ENCODE data around the gene LSS. TPM values are rescaled to one million over a fixed set of nuclear protein-coding genes. Genes with fewer than 3 reads are reported as not detected.

Gene LSS
- total RNA-seq, 1 donor from 2014 or later = 15.8 TPM

DNA sequence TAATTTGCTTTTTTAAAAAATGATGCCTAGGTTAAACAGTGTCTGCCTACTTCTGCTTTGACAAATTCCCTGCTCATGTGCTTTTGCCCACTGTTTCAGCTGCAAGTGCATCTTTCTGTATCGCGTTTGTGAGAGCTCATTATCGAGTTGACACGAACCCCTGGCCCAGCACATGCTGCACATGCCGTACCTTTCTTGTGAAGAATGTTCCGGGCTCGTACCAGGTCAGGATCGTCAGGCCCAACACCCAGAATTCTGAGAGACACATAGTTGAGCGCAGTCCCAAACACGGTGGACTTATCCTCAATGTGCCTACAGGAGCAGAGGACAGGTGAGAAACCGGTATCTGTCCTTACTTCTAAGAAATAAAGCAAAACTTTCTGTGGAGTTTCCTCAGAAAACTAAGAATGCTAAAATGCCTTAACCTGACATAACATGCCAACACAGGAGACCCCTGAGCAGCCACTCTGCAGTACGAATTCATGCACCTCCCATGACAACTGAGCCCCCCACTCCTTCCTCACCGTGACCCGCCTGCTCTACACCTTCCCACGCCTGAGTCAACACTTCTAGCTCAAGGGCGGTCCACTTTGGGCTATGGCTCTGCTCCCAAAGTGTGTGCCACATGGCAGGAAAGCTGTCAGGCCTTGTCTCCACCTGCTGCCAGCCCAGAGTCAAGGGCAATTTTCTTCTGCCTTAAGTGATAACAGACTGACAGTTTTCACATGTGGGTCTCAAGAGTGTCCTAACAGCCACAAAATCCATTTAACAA lies 6.7 kb downstream of the LSS start:
- no peak for DNase-seq (ENCODE audit: low spot score)

DNA sequence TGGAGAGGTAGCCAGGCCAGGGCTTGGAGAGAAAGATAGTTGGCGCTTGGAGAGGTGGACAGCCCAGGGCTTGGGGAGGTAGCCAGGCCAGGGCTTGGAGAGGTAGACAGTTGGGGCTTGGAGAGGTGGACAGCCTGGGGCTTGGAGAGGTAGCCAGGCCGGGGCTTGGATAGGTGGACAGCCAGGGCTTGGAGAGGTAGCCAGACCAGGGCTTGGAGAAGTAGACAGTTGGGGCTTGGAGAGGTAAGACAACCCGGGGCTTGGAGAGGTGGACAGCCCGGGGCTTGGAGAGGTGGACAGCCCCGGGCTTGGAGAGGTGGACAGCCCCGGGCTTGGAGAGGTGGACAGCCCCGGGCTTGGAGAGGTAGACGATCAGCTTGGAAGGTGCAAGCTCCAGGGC lies 7.7 kb downstream of the LSS start:
- no peaks in the 10 kb centered on the region for H3K9me3 Mint-ChIP-seq
- no peaks in the 10 kb centered on the region for H3K27me3 Mint-ChIP-seq (ENCODE audit: insufficient read depth)
- intact Hi-C loops (cut with micrococcal nuclease) = no loop called here
- peaks cover 18% of the 10 kb centered on the region for H3K36me3 Mint-ChIP-seq (ENCODE audit: low read depth)
- no peak overlapping the region for H3K27ac Mint-ChIP-seq
- no peak overlapping the region for H3K4me3 Mint-ChIP-seq
- DNase-seq (ENCODE audit: low spot score) = no peak
- peaks cover 13% of the 10 kb centered on the region for H3K4me1 Mint-ChIP-seq (ENCODE audit: low read depth)

More for the DNA sequence above, 6.7 kb downstream of the LSS start:
- Mint-ChIP-seq H3K4me3 (no peak overlapping the region), H3K4me1 (ENCODE audit: low read depth) (peaks cover 23% of the 10 kb centered on the region), H3K36me3 (ENCODE audit: low read depth) (peaks cover 16% of the 10 kb centered on the region), H3K27me3 (ENCODE audit: insufficient read depth) (no peaks in the 10 kb centered on the region), H3K9me3 (no peaks in the 10 kb centered on the region), H3K27ac (no peak overlapping the region)
- intact Hi-C loops (cut with micrococcal nuclease) = no loop called here

DNA sequence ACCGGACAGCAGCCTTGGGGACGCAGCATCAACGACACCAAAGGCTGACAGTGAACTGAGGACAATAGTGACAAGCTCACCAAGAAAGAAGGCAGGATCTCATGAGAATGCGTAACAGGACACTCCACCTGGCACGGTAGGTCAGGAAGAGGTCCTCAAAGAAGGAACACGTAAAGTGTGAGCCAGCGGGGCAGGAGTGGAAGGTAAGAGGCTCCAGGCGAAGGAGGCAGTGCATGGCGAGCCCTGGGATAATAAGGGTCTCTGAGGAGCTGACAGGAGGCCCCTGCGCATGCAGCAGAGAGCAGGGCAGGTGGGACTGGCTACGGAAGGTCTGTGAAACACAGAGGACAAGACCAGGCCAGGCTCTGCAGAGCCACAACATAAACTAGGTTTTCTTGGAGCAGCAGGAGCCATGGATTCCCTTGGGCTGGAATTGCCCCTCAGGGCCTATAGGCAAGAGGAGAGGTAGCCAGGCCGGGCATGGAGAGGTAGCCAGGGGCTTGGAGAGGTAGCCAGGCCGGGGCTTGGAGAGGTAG lies 8.2 kb downstream of the LSS start:
- no peak overlapping the region for H3K27ac Mint-ChIP-seq
- H3K27me3 Mint-ChIP-seq (ENCODE audit: insufficient read depth) = no peaks in the 10 kb centered on the region
- H3K9me3 Mint-ChIP-seq = no peaks in the 10 kb centered on the region
- H3K4me3 Mint-ChIP-seq = no peak overlapping the region
- intact Hi-C loops (cut with micrococcal nuclease) = no loop called here
- H3K4me1 Mint-ChIP-seq (ENCODE audit: low read depth) = peaks cover 8% of the 10 kb centered on the region
- DNase-seq (ENCODE audit: low spot score) = no peak
- peaks cover 13% of the 10 kb centered on the region for H3K36me3 Mint-ChIP-seq (ENCODE audit: low read depth)

DNA sequence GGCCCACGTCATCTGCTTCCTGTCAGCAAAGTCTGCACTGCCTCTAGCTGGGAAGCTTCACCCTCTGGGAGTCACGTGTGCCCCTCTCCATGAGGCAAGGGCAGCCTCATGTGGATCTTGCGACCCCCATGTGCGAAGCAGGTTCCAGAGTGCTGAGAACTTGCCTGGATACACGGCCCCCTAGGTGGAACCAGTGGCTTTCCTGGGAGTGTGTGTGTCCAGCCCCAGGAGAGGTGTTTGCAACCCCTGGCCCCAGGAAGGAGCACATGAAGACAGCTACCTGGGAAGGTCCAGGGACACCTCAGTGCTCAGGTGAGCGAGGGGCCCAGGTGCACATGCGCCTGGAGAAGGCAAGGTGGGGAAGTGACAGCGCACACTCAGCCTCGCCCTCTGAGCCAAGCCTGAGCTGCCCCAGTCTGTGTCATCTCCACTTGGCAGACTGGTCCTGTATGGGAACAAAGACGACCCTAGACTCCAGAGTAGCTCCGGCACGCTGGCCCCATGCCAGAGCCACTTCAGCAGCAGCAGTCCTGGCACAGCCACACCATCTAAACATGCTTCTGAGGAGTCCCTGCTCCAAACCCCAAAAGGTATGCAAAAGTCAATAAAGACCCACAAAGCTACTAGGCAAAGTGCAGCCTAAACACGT lies 8.9 kb downstream of the LSS start:
- intact Hi-C loops (cut with micrococcal nuclease) = no loop called here
- H3K4me1 Mint-ChIP-seq (ENCODE audit: low read depth) = peaks cover 7% of the 10 kb centered on the region

DNA sequence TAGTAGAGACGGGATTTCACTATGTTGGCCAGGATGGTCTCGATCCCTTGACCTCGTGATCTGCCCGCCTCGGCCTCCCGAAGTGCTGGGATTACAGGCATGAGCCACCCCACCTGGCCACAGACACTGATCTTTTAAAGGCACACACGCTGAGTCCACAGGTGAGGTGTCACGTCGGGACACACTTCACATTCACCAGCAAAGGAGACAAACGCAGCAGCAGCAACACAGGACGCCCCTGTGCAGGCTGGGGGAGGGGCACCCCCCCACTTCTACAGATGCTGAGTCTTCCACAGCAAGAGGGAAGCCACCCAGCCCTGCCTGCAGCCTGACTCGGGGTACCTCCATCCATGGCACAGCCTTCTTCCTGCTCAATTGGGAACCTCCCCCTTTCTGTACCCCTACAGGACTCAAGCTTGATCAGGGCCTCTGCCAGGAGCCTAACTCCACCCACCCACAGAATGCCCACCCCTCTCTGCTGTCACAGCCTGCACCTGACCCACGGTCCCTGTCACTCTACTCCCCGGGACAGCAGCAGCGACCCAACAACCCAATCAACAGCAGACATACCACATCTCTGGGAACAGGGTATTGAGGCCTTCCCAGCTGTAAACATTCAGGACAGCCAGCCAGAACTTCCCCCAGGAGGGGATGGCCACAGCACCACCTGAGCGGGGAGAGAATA lies 9.5 kb downstream of the LSS start:
- Mint-ChIP-seq H3K27ac (no peak overlapping the region), H3K4me3 (no peak overlapping the region), H3K36me3 (ENCODE audit: low read depth) (peaks cover 13% of the 10 kb centered on the region), H3K27me3 (ENCODE audit: insufficient read depth) (no peaks in the 10 kb centered on the region), H3K4me1 (ENCODE audit: low read depth) (peaks cover 7% of the 10 kb centered on the region), H3K9me3 (no peaks in the 10 kb centered on the region)
- intact Hi-C loops (cut with micrococcal nuclease) = no loop called here
- no peak for DNase-seq (ENCODE audit: low spot score)

More for the DNA sequence above, 8.9 kb downstream of the LSS start:
- H3K9me3 Mint-ChIP-seq = no peaks in the 10 kb centered on the region
- no peak overlapping the region for H3K4me3 Mint-ChIP-seq
- no peak for DNase-seq (ENCODE audit: low spot score)
- no peak overlapping the region for H3K27ac Mint-ChIP-seq
- H3K27me3 Mint-ChIP-seq (ENCODE audit: insufficient read depth) = no peaks in the 10 kb centered on the region
- peaks cover 13% of the 10 kb centered on the region for H3K36me3 Mint-ChIP-seq (ENCODE audit: low read depth)

DNA sequence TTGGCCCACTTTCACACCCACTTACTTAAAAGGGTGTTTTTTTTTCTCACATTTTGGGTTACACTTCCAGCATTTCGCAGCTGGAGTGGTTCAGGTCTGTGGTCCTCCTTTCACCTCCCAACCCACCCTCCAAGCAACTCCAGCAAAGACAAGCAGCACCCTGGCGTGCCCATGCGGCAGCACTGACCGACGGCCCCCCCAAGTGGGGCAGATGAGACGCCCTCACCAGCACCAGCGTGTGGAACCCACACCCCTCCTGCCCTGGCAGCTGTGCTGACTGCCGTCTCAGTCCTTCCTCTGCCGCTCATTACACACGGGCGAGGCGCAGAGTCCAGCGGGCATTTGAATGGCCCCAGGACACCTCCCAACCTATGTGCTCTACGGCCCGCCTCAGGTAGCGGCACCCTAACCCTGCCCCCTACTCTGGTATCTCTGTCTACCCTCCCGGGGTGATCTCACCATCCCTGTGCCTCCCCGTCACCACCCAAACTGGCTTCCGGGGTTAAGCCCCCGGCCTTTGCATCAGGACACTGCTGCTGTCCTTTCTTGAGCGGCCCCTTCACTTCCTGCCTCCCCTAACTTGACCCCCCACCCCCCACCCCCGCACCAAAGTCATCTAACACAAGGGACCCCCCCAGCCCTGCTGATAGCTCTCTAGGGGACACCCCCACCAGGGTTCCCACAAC lies 10.9 kb downstream of the LSS start:
- peaks cover 7% of the 10 kb centered on the region for H3K4me1 Mint-ChIP-seq (ENCODE audit: low read depth)
- DNase-seq (ENCODE audit: low spot score) = no peak
- no peak overlapping the region for H3K27ac Mint-ChIP-seq
- intact Hi-C loops (cut with micrococcal nuclease) = no loop called here
- H3K9me3 Mint-ChIP-seq = no peaks in the 10 kb centered on the region
- H3K36me3 Mint-ChIP-seq (ENCODE audit: low read depth) = peaks cover 13% of the 10 kb centered on the region
- no peaks in the 10 kb centered on the region for H3K27me3 Mint-ChIP-seq (ENCODE audit: insufficient read depth)
- no peak overlapping the region for H3K4me3 Mint-ChIP-seq

DNA sequence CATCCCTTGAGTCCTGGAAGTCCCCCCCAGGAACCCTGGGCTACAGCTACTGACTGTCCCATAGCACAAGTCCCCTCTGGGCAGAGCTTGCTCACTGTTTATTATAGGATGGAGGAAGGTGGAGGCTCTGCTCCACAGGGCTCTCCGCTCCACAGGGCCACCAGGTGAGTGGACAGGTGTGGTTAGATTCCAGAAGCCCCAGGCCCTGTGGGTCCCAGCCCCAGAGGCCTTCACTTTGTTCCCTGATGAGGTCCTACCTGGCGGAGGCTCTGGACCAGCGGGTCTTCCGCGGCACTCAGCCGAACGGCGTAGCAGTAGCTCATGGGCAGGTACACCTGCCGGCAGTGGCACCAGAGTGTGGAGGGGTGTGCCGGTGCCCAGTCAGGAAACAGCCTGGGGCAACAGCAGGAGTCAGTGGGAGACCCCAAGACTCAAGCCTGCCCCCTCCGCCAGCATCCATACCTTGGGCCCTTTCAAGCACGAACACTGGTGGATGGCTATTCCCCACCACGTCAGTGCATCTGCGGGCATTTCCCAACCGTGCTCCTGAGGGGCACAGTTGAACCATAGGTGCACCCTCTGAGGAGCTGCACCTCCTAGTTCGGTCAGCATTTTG lies 12.3 kb downstream of the LSS start:
- no peak overlapping the region for H3K4me3 Mint-ChIP-seq
- H3K9me3 Mint-ChIP-seq = no peaks in the 10 kb centered on the region
- H3K4me1 Mint-ChIP-seq (ENCODE audit: low read depth) = no peaks in the 10 kb centered on the region
- no peaks in the 10 kb centered on the region for H3K27me3 Mint-ChIP-seq (ENCODE audit: insufficient read depth)
- no peak for DNase-seq (ENCODE audit: low spot score)
- no peak overlapping the region for H3K27ac Mint-ChIP-seq
- H3K36me3 Mint-ChIP-seq (ENCODE audit: low read depth) = peaks cover 11% of the 10 kb centered on the region
- intact Hi-C loops (cut with micrococcal nuclease) = no loop called here

DNA sequence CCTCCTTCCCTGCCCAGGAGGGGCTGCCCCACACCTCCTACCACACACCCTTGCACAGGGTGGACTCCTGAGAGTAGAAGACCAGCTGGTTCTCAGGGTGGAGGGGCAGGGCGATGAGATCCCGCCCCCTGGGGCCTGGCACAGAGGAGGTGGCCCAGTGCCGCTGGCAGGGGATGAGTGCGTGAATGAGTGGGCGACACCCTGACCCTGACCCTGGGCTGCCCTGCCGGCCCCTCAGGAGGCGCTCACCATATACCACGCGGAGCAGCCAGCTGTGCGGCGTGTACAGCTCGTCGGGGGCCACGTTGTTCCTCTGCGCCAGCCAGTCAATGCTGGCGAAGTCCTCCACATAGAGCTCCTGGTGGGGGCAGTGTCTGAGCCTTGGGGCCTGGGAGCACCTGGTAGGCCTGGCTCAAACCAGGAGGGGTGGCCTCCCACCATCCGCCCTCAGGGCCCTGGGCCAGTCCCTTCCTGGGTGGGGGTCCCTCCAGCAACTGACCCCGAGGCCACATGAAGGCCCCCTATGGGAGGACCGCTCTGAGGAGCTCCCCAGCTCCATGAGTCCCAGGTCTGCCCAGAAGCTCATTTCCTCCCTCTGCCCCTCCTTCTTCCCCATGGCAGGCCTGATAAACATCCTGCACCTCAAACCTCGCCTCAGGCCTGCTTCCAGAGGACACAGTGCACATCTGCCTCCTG lies 13.0 kb downstream of the LSS start:
- Mint-ChIP-seq H3K27ac (no peak overlapping the region), H3K4me1 (ENCODE audit: low read depth) (no peaks in the 10 kb centered on the region), H3K4me3 (no peak overlapping the region), H3K27me3 (ENCODE audit: insufficient read depth) (no peaks in the 10 kb centered on the region), H3K9me3 (no peaks in the 10 kb centered on the region), H3K36me3 (ENCODE audit: low read depth) (peaks cover 8% of the 10 kb centered on the region)
- DNase-seq (ENCODE audit: low spot score) = no peak
- intact Hi-C loops (cut with micrococcal nuclease) = no loop called here

DNA sequence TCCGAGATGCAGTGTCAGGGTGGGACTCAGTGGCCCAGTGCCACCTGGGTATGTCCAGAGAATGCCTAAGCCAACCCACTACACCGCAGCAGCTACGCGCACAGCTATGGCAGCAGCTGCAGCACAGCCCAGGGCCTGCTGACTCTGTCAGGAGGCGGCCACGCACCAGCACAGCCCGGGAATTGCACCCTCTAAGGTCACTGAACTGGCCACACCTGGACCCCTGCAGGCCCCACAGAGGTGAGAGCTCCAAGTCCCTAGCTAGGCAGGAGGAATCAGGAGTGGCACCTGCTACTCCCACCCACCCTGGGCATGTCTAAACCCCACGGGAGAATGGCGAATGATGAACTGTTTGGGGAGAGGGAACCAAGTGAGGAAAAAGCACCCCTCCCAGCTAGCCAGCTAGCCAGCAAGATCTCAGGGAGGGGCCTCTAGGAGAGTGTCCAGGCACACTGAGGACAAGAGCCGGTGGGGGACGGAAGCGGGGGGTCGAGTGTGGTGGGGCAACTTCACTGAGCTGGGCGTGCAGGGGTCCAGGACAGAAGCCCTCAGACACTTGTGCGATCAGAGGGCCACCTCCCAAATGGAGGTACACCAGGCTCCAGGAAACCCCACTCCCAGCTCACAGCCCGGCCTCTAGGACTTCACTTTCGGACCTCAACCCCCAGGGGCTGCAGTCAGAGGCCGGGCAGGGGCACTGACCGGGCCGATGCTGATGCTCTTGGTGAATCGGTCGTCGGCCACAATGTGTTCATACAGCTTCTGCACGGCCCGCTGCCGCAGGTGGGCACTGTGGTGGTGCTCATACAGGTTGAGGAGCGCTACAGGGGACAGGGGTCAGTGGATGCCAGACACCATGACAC lies 13.9 kb downstream of the LSS start:
- no peak for DNase-seq (ENCODE audit: low spot score)
- H3K4me1 Mint-ChIP-seq (ENCODE audit: low read depth) = no peaks in the 10 kb centered on the region
- H3K27me3 Mint-ChIP-seq (ENCODE audit: insufficient read depth) = no peaks in the 10 kb centered on the region
- no peaks in the 10 kb centered on the region for H3K9me3 Mint-ChIP-seq
- no peak overlapping the region for H3K27ac Mint-ChIP-seq
- H3K36me3 Mint-ChIP-seq (ENCODE audit: low read depth) = peaks cover 2% of the 10 kb centered on the region
- H3K4me3 Mint-ChIP-seq = no peak overlapping the region
- intact Hi-C loops (cut with micrococcal nuclease) = no loop called here

DNA sequence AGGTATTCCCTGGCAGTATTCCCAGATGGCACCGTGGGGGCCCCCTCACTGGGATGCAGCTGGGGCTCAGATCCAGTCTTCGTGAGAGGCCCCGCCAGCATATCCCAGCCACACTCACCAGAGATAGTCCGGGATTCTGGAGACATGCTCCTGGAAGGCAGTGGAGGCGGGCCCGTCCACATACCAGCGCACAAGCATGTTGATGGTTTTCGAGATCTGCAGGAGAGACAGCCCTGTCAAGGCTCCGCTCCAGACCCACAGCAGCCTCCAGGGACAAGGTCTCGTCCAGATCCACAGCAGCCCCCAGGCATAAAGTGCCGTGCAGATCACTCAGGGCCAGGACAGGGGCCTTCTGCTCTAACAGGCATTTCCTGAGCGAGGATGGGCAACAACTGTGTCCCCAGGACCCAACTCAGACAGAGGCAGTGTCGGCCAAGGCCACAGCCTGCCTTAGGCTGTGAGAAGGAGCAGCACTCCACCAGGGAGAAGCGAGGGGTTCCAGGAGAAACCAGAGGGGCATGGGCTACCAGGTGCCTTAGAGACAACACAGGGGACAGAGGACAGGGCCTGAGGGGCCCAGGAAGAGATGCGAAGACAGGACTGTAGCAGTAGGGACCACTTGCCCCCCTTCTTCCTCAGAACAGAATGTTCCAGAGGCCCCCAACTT lies 14.8 kb downstream of the LSS start:
- Mint-ChIP-seq H3K9me3 (no peaks in the 10 kb centered on the region), H3K4me1 (ENCODE audit: low read depth) (no peaks in the 10 kb centered on the region), H3K27ac (no peak overlapping the region), H3K4me3 (no peak overlapping the region), H3K27me3 (ENCODE audit: insufficient read depth) (no peaks in the 10 kb centered on the region), H3K36me3 (ENCODE audit: low read depth) (peaks cover 2% of the 10 kb centered on the region)
- DNase-seq (ENCODE audit: low spot score) = no peak
- intact Hi-C loops (cut with micrococcal nuclease) = no loop called here

Measured in activated T-helper 1 cell treated with anti-CD3 and anti-CD28 coated beads, Interleukin-12 subunit alpha, Interleukin-12 subunit beta, Interleukin-2, Interleukin-4 antibody, amounts not matched to agents 30 ng/mL and 10 ng/mL and 1 ng/mL, durations not matched to agents 14 hours and 24 hours and 36 hours (primary cell).